Stomach (tissue), 4 donors: Measurements from ENCODE around the gene PRKG2.

ENCODE experiments used
- EP300 ChIP-seq: sonication (generic); formaldehyde crosslinking; IDR thresholded peaks from one replicate; pipeline ENCODE4 v1.6.1; 2017; ENCODE audit warnings: antibody characterized with exemption
- POLR2A ChIP-seq, 4 donors: fragments of 450-650 bp; IDR thresholded peaks; one replicate each; pipeline ENCODE4 v1.6.1; 2016; ENCODE audit warnings: antibody characterized with exemption in 4 of 4, control low read depth in 2 of 4, mild to moderate bottlenecking in 1 of 4, moderate library complexity in 1 of 4
- POLR2AphosphoS5 ChIP-seq, 3 donors: sonication (generic); formaldehyde crosslinking; IDR thresholded peaks; one replicate each; pipeline ENCODE4 v1.6.1; 2016; ENCODE audit warnings: antibody characterized with exemption in 3 of 3
- TF ChIP-seq, protein P1 (sequence below), 7 experiments: fragments of 450-650 bp in 4 of 7; fragments of 200-600 bp in 3 of 7; sonication (generic) in 3 of 7; IDR thresholded peaks; one replicate each; pipeline ENCODE4 v1.5.1; 2016 to 2019; ENCODE audit warnings: antibody characterized with exemption in 7 of 7, control low read depth in 2 of 7, mild to moderate bottlenecking in 1 of 7

GRCh38 chr4:81106150-81106549, 108.9 kb downstream of the PRKG2 start:
- TF ChIP-seq, protein P1, sequence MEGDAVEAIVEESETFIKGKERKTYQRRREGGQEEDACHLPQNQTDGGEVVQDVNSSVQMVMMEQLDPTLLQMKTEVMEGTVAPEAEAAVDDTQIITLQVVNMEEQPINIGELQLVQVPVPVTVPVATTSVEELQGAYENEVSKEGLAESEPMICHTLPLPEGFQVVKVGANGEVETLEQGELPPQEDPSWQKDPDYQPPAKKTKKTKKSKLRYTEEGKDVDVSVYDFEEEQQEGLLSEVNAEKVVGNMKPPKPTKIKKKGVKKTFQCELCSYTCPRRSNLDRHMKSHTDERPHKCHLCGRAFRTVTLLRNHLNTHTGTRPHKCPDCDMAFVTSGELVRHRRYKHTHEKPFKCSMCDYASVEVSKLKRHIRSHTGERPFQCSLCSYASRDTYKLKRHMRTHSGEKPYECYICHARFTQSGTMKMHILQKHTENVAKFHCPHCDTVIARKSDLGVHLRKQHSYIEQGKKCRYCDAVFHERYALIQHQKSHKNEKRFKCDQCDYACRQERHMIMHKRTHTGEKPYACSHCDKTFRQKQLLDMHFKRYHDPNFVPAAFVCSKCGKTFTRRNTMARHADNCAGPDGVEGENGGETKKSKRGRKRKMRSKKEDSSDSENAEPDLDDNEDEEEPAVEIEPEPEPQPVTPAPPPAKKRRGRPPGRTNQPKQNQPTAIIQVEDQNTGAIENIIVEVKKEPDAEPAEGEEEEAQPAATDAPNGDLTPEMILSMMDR (IDR thresholded peaks at IDR 0.05), result no peak
- TF ChIP-seq POLR2AphosphoS5 (IDR thresholded peaks at IDR 0.05) (no peak), POLR2A (IDR thresholded peaks at IDR 0.05) (no peak), EP300 (no peak)
